GM12864 (cell line): ENCODE measurements around the gene LENEP.

Source experiments
- DNase-seq: peaks from one replicate; pipeline ENCODE4 v3.0.0-alpha.2; 2011; ENCODE audit warnings: low read depth
- H3K4me3 ChIP-seq: 2 replicates; pipeline ENCODE4 v1.5.1; 2011; ENCODE audit warnings: mild to moderate bottlenecking, low read depth, low read length, control low read depth
- CTCF ChIP-seq: IDR thresholded peaks from 2 replicates; pipeline ENCODE4 v1.5.1; 2011; ENCODE audit warnings: low read depth, mild to moderate bottlenecking, moderate library complexity, low read length, control low read depth, inconsistent platforms; ENCODE audit errors: missing control alignments

Gene LENEP

GRCh38 chr1:155029513-155030242, 36.3 kb downstream of the LENEP start:
- no peak for TF ChIP-seq CTCF
- no peak for DNase-seq
- H3K4me3 ChIP-seq = no peak overlapping the region

- no peak overlapping the region for H3K4me3 ChIP-seq
- TF ChIP-seq CTCF = no peak
- DNase-seq = no peak
These were observed 36.9 kb downstream of the LENEP start for GRCh38 chr1:155030243-155030795.

- TF ChIP-seq CTCF = no peak
- DNase-seq = no peak
- H3K4me3 ChIP-seq = no peak overlapping the region
These were observed 37.5 kb downstream of the LENEP start for GRCh38 chr1:155030899-155031298.

GRCh38 chr1:155032886-155033285, 39.5 kb downstream of the LENEP start:
- DNase-seq = no peak
- H3K4me3 ChIP-seq = no peak overlapping the region
- no peak for TF ChIP-seq CTCF

- TF ChIP-seq CTCF = no peak
- DNase-seq = no peak
- H3K4me3 ChIP-seq = no peak within 1 kb of the TSS
These were observed 40.1 kb downstream of the LENEP start, which contains the start of the genes DCST1 and DCST2 for GRCh38 chr1:155033524-155033923. Gene DCST1, plus strand, starts transcription at chr1:155033824. Its CDS starts 213 bp downstream, at chr1:155034037. Gene DCST2, minus strand, starts transcription at chr1:155033781. Its CDS starts 80 bp downstream, at chr1:155033701.

GRCh38 chr1:155034318-155035208, 41.2 kb downstream of the LENEP start:
- no peak for DNase-seq
- no peak overlapping the region for H3K4me3 ChIP-seq
- TF ChIP-seq CTCF = no peak
